Fibroblast of skin of right biceps (primary cell): Measurements from ENCODE around the gene ABCC9.
"Not testable (repeated sequence)": the region's sequence is repeated elsewhere in the genome, so short reads cannot be mapped to it uniquely, and the experiment has no call there.

Source experiments
- DNase-seq: peaks from one replicate; pipeline ENCODE4 v3.0.0-alpha.2; 2013

The ABCC9 gene

DNA sequence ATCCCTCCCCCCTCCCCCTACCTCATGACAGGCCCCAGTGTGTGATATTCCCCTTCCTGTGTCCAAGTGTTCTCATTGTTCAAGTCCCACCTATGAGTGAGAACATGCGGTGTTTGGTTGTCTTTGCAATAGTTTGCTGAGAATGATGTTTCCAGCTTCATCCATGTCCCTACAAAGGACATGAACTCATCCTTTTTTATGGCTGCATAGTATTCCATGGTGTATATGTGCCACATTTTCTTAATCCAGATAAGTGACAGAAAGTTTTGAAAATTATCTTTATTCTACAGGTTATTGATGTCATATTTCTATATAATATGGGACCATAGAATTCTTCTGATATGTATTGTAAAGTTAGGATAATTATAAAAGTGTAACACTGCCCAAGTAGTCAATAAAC is 11.3 kb downstream of the ABCC9 start:
- DNase-seq, result not testable (repeated sequence)

DNA sequence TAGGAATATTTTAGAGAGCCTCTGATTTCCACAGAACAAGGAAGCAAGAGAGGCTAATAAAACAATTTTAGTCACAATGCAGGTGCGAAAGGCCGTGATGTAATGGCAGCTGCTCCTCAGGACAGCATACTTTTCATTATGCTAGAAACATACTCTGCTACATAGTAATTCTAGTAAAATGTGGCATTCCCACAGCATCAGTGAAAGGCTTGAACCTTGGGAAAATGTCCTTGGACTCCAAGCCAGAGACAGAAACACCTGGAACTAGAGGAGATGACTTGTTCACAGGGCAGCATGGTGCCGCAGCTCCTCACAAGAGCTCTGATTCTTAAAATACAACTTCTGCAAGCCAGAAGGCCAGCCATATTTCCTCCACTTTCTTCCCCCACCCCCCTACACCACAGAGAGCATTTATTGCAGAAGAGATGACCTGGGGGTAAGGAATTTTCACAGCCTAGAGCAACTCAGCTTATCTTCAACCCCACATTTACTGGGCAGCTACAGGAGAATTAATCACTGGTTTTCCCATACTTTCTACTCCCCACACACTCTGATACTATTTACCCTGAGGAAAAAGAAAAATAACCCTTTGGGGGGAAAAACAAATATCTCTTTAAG is 15.8 kb downstream of the ABCC9 start:
- DNase-seq, result peak; percentile 36

- DNase-seq, result no peak
Measured at GRCh38 chr12:21921436-21921835, 19.8 kb downstream of the ABCC9 start.

DNA sequence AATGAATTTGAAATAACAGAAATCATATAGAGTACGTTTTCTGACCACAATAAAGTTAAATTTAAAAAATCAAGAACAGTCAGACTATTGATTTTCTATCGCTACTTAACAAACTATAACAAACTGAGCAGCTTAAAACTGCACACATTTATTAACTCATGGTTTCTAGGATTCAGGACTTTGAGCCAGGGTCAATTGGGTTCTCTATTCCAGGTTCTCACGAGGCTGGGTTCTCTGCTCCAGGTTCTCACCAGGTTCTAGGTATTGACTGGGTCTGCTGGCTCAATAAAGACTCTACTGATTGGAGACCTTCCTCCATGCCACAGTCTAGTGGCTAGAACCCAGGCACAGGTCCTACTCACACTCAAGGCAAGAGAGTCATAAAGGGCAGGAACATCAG is 22.8 kb downstream of the ABCC9 start:
- DNase-seq, result no peak

DNA sequence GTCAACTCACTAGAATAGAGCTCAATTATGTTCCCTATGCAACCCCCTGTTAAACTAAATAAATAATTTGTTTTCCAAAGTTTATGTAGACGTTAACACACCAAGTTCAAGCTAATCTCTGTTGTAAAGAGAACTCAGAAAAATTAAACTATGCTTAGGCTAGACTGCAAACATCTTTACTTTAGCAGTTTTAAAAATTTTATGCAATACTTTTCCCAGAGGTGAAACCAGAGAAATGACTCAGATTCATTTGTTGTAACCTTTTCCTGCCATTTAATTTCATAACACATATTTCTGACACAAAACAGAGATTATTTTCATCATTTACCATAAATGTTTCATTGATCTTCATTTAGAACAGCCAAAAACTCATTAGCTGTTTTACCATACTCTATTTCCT is 27.4 kb downstream of the ABCC9 start:
- DNase-seq, result peak; percentile 15

GRCh38 chr12:21912318-21912717 is 28.9 kb downstream of the ABCC9 start:
- peak; percentile 71 for DNase-seq

GRCh38 chr12:21911832-21912231 is 29.4 kb downstream of the ABCC9 start:
- DNase-seq, result no peak

GRCh38 chr12:21910657-21911056 is 30.6 kb downstream of the ABCC9 start:
- DNase-seq, result no peak

GRCh38 chr12:21907948-21908837 is 33.0 kb downstream of the ABCC9 start:
- DNase-seq, result no peak

DNA sequence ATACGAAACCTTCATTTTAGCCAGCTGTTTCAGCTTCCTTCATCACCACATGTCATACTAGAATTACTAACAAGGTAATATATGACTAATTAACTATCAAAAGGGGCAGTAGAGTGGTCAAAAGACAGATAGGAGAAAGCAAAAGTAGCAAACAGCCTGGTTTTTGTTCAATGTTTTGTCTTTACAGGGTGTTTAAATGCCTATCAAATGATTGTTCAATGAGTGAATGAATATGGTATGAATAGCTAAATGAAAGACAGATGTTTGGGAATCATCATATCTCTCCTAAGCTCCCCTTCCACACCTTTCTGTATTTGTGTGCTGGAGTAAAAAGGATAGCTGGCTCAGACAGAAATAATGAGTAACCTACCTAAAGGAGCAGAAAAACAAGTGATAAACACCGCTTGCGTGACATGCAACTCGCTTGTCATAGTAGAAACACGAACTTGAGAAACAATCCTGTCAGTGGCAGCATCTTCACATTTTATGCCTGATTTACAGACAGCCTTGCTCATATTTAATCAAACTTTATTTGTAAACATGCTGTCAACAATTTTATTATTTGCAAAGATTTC is 34.2 kb downstream of the ABCC9 start:
- peak; percentile 77 for DNase-seq

- not testable (repeated sequence) for DNase-seq
Measured at GRCh38 chr12:21899532-21899931, 41.7 kb downstream of the ABCC9 start.

DNA sequence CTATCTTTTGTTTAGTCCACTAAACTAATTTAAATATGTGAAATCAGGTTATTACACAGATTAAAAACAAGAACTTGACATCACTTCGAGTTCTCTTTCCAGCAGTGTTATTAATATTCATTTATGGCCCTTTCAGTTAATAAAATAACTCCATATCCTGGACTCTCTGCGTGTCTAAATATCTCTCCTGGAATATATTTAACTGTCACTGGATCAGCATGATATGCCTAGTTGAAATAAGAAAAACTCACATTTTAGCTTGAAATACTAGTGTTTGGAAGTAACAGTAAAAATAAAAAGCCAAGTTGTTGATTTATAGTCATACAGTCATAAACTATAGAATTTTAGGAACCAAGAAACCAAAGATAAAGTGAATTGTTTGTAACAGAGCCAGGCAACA is 45.6 kb downstream of the ABCC9 start:
- DNase-seq, result no peak

DNA sequence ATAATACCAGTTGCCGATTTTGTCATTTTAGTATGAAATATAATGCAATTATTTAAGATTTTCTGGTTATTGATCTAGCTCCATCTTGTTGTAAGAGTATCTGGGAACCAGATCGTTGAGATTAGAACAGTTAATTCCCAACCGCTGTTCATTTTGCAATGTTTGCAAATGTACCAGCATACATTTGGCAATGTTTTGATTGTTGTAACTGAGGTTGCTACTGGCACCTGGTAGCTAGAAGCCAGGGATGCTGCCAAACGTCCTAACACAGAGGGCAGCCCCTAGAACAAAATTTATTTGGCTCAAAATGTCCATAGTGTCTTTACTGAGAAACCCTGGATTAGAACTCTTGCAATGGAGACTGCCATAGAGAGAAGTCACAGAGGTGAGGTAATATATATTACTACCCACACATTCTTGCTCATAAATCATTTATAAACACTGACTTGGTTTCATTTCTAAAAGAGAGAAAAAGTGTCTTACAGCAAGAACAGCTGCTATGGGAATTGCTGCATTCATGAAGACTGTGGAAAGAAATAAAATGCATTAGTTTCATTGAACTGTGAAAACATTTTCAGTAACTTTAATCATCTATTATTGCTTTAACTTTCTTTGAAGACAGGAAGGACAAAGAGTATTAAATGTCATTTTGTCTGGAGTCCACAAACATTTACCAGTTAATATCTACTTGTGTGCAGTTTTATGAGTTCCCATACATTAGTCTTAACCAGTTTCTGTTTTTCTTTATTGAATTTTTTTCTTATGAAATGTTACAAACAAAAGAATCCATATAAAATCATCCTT is 46.2 kb downstream of the ABCC9 start:
- no peak for DNase-seq

GRCh38 chr12:21893924-21894323 is 47.3 kb downstream of the ABCC9 start:
- DNase-seq, result no peak

DNA sequence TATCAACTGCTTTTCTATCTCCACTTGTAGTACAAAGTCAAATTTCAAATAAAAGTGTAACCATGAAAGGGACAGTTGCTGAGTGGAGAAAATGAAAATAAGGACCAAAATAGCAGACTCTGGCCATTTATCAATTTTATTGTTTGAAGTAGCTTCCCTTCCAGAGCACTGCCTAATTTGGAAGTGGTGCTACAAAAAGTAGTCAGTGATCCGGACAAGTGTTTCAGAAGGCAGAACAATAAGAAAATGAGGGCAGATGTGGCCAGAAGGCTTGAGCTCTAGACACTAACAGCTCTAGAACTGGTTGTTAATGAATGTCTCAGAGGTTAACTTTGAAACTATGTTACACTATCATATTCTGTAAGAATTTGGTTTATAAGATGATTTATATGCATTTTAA is 48.9 kb downstream of the ABCC9 start:
- DNase-seq, result no peak

DNA sequence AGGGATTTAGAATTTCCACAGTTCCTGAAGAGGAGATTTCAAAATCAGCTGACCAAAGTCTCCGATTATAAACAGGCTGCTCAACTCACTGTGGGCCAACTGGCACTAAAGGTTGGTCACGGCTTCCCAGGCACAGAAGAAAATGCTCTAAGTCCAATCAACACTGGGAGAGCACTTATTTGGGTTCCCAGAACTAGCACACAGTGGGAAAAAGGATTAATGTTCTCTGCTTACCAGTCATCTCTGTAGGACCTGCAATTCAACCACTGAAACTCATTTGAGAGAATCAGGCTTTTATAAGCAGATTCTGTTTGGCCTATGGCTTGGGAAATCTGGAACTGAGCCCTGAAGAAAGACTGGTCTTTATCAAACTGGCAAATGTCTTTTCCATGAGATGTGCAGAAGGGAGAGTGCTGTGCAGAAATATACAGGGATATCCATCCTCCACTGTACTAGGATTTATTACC is 49.4 kb downstream of the ABCC9 start:
- DNase-seq, result no peak

- DNase-seq, result no peak
Measured at GRCh38 chr12:21888276-21888863, 52.9 kb downstream of the ABCC9 start.

GRCh38 chr12:21884936-21885335 is 56.3 kb downstream of the ABCC9 start:
- no peak for DNase-seq

DNA sequence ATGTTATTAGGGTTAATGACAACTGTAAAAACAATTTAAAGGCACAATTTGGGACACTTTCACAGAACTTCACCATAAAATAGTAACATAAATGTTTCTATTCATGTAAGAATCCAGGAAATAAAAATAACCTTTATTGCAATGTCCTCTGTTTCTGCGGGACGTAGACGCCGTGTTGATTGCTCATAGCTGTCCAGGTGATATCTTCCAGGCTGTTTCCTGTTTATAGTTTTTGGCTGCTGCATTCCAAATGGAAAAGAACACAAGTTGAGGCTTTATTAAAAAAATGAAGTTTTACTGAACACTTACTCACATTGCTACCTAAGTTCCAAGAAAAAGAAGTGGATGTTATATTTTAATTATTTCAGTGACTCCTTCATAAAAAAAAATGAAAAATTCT is 58.6 kb downstream of the ABCC9 start:
- no peak for DNase-seq

DNA sequence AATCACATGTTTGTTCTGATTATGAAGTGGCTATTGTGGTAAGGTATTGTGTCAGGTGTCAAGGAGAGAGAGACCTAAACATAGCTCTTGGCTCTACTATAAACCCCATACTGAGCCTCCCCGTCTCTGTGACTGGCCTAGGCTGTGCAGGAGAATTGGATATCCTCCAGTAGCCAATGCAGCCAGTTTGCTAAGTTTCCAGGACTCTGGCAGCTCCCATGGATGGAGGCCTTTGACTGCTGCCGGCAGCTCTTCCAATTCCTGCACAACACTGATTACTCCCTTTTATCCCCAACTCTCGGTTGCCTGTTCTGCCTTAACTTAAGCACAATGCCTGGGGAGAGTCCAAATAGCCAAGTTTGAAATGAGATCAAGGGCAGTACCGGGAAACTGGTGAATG is 59.3 kb downstream of the ABCC9 start:
- no peak for DNase-seq

DNA sequence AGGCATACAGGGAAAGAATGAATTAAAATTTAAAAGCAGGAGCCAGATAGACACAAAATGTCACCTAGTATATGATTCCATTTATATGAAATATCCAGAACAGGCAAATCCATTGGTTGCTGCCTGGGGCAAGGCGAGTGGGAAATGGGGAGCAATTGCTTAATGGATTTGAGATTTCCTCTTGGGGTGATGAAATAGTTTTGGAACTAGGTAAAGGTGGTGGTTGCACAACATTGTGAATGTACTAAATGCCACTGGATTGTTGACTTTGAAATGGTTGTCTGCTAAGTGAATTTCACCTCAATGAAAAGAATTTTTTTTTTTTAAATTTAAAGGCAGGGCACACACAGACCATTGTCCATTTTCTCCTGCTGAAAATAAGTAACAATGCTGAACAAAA is 61.9 kb downstream of the ABCC9 start:
- no peak for DNase-seq

DNA sequence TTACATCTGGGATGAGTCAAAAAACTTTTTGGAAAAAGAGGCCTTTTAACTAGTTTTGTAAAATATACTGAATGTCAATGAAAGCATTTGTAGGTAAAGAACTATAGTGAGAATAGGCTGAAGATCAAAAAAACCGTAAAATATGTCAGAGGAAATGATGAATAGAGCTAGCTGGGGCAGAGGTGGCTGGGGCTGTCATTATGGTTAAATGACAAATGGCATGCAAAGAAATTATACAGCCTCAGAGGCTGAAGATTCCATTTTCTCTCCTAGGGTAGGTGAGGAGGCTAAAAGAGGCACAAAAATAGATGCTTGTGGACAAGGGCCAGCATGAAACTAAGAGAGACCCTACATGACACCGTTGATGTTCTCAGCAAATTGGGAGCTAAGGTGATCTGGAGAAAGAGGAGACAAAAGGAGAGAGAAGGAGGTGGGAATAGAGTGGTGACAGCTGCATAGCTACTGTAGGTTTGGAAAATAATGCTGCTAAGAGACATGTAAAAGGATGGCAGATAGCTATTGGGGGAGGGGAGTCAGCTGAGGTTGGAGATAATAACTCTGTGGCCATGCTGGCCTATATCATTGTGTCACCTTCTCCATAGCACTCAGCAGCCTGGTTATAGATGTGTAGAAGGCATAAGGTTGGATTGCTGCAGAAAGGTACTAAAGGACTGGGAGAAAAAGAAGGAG is 63.8 kb downstream of the ABCC9 start:
- DNase-seq, result no peak
